Keratinocyte (primary cell): ENCODE results near the gene GALNT14. TPM values are rescaled to one million over a fixed set of nuclear protein-coding genes. Genes with fewer than 3 reads are reported as not detected.
A peak's percentile ranks its signal among the peaks of the same experiment; 100 is the strongest.

Experiments used
- DNase-seq: peaks from one replicate; pipeline ENCODE4 v3.0.0-alpha.2; 2011; ENCODE audit warnings: low read depth, missing footprints, low spot score
- FAIRE-seq: peaks from 2 replicates; lab custom pipeline; 2011; peaks lifted over from hg19 to GRCh38; lab: Jason Lieb, UNC
- H2AFZ ChIP-seq: 2 replicates; pipeline ENCODE4 v1.6.0; 2012; ENCODE audit warnings: low read length, control low read depth, inconsistent platforms; ENCODE audit not compliant: control insufficient read depth
- H3K27ac ChIP-seq: 2 replicates; pipeline ENCODE4 v1.5.1; 2011; ENCODE audit warnings: low read length; ENCODE audit not compliant: control insufficient read depth, insufficient read depth
- H3K27me3 ChIP-seq: 3 replicates; pipeline ENCODE4 v1.6.0; 2011; ENCODE audit warnings: low read length; ENCODE audit not compliant: control insufficient read depth, insufficient read depth; ENCODE audit errors: extremely low read depth
- H3K36me3 ChIP-seq, 2 experiments: 2 replicates in 1 of 2; 3 replicates in 1 of 2; pipeline ENCODE4 v1.5.1; 2011; ENCODE audit warnings: low read length in 2 of 2, mild to moderate bottlenecking in 1 of 2; ENCODE audit not compliant: control insufficient read depth in 2 of 2, insufficient read depth in 2 of 2; ENCODE audit errors: extremely low read depth in 1 of 2
- H3K4me1 ChIP-seq: 3 replicates; pipeline ENCODE4 v1.5.1; 2011; ENCODE audit warnings: low read length; ENCODE audit not compliant: control insufficient read depth, insufficient read depth; ENCODE audit errors: extremely low read depth
- H3K4me2 ChIP-seq: 3 replicates; pipeline ENCODE4 v1.6.0; 2011; ENCODE audit warnings: low read depth, low read length; ENCODE audit not compliant: control insufficient read depth, insufficient read depth; ENCODE audit errors: extremely low read depth
- H3K4me3 ChIP-seq, 3 experiments: fragments of 200-600 bp in 1 of 3; sonication (generic) in 1 of 3; 2 replicates in 2 of 3; 3 replicates in 1 of 3; pipeline ENCODE4 v1.5.1; 2011 to 2016; ENCODE audit warnings: low read length in 3 of 3, mild to moderate bottlenecking in 3 of 3, control low read depth in 2 of 3, inconsistent platforms in 1 of 3, low read depth in 1 of 3, mixed read lengths in 1 of 3, mixed run types in 1 of 3, moderate library complexity in 1 of 3; ENCODE audit not compliant: control insufficient read depth in 2 of 3, insufficient read depth in 2 of 3; ENCODE audit errors: extremely low read depth in 1 of 3
- H3K79me2 ChIP-seq: 2 replicates; pipeline ENCODE4 v1.6.0; 2012; ENCODE audit warnings: low read length; ENCODE audit not compliant: control insufficient read depth, insufficient read depth
- H3K9ac ChIP-seq: 3 replicates; pipeline ENCODE4 v1.6.0; 2011; ENCODE audit warnings: low read length; ENCODE audit not compliant: control insufficient read depth, insufficient read depth; ENCODE audit errors: extremely low read depth
- H3K9me1 ChIP-seq: 3 replicates; pipeline ENCODE4 v1.6.0; 2011; ENCODE audit warnings: low read length; ENCODE audit not compliant: control insufficient read depth, insufficient read depth; ENCODE audit errors: extremely low read depth
- H3K9me3 ChIP-seq: 2 replicates; pipeline ENCODE4 v1.5.1; 2012; ENCODE audit warnings: low read depth, low read length; ENCODE audit not compliant: control insufficient read depth
- H4K20me1 ChIP-seq: 3 replicates; pipeline ENCODE4 v1.6.0; 2011; ENCODE audit warnings: low read length; ENCODE audit not compliant: control insufficient read depth, insufficient read depth; ENCODE audit errors: extremely low read depth
- CTCF ChIP-seq, 3 experiments: IDR thresholded peaks in 1 of 3; conservative IDR thresholded peaks in 1 of 3; optimal IDR thresholded peaks in 1 of 3; 2 replicates in 2 of 3; 3 replicates in 1 of 3; pipeline versions ENCODE3 to v1.5.1; 2011; ENCODE audit warnings: low read length in 3 of 3, mild to moderate bottlenecking in 3 of 3, moderate library complexity in 2 of 3, control low read depth in 1 of 3, inconsistent platforms in 1 of 3; ENCODE audit not compliant: insufficient read depth in 2 of 3; ENCODE audit errors: extremely low read depth in 1 of 3
- EZH2 ChIP-seq: IDR thresholded peaks from one replicate; pipeline ENCODE4 v1.6.1; 2012; ENCODE audit warnings: inconsistent platforms, mild to moderate bottlenecking, low read length, moderate library complexity
- dilution Hi-C: fragments of 300-500 bp; cut with MboI; formaldehyde crosslinking; loops from one replicate; pipeline ENCODE4 v1.7.0; 2020; ENCODE audit warnings: low sequenced_read_pairs; ENCODE audit not compliant: extremely low pct_ligation_motif_present
- polyA plus RNA-seq, 5 experiments: library from polyadenylated mRNA; depleted of rRNA in 3 of 5; stranded (reverse) in 3 of 5; stranded (forward) in 1 of 5; unstranded in 1 of 5; fragments of >200 nt; gene quantifications; 1 replicate in 1 of 5; 2 replicates in 3 of 5; 3 replicates in 1 of 5; pipeline versions ENCODE4 v1.2.1 to v1.2.3, GENCODE V29; 2011 to 2012; ENCODE audit warnings: missing spikeins in 2 of 5, low read depth in 1 of 5, low replicate concordance in 1 of 5

Gene GALNT14
- polyA plus RNA-seq, 1 donor (not counting 4 experiments of a cell fraction or from before 2014, with no cell fraction given): 27.4 TPM

DNA sequence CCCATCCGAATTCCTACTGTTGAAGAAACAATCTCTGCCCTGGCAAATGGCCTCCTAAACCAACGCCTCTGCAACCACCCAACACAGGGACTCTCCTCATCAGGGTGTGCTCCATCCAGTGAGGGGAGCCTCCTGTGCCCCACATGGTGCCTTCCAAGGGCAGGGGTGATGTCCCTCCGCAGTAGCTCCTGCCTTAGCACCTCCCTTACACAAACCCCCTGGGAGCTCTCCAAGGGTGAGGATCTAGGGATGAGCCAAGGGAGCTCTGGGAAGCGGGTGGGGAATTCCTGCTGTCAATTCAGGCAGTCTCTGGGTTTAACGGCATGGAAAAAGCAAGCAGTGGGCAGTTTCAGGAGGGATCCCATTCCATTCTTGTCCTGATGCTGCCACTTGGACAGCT lies 3.8 kb downstream of the GALNT14 start:
- dilution Hi-C loops: no loop called here
- H2AFZ ChIP-seq: no peak overlapping the region
- H4K20me1 ChIP-seq: no peaks in the 10 kb centered on the region
- no peaks in the 10 kb centered on the region for H3K9me1 ChIP-seq
- H3K9ac ChIP-seq: no peak overlapping the region
- H3K36me3 ChIP-seq: no peaks in the 10 kb centered on the region
- peaks cover 16% of the 10 kb centered on the region for H3K4me1 ChIP-seq
- H3K27me3 ChIP-seq: no peaks in the 10 kb centered on the region
- H3K9me3 ChIP-seq: no peaks in the 10 kb centered on the region
- no peak overlapping the region for H3K4me3 ChIP-seq
- FAIRE-seq (no peak), DNase-seq (no peak)
- H3K4me2 ChIP-seq: no peak overlapping the region
- peaks cover 42% of the 10 kb centered on the region for H3K79me2 ChIP-seq
- TF ChIP-seq CTCF (optimal IDR thresholded peaks at IDR 0.05 in 1 of 3, IDR thresholded peaks at IDR 0.05 in 1 of 3, conservative IDR thresholded peaks at IDR 0.05 in 1 of 3; ENCODE audit: extremely low read depth in 1 of 3, insufficient read depth in 2 of 3, low read length in 3 of 3) (no peak), EZH2 (no peak)
- no peak overlapping the region for H3K27ac ChIP-seq

DNA sequence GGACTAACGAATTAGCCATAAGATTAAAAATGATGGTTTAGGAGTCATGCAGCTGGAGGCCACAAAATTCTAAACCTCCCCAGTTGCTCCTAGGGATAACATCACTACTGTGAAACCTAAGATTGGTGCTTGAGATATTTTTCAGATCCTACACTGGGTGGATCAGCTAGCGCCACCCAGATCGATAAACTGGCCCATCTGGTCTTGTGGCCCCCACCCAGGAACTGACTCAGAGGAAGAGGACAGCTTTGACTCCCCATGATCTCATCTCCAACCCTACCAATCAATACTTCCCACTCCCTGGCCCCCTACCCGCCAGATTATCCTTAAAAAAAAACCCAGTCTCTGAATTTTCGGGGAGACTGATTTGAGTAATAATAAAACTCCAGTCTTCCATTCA lies 5.5 kb downstream of the GALNT14 start:
- dilution Hi-C loops: no loop called here
- Histone ChIP-seq H3K27ac (no peak overlapping the region), H3K4me3 (no peak overlapping the region), H4K20me1 (no peaks in the 10 kb centered on the region), H3K4me1 (peaks cover 16% of the 10 kb centered on the region), H3K36me3 (no peaks in the 10 kb centered on the region), H3K4me2 (peak overlapping the region; percentile 20), H3K9ac (no peak overlapping the region), H3K27me3 (no peaks in the 10 kb centered on the region), H3K79me2 (peaks cover 56% of the 10 kb centered on the region), H3K9me1 (no peaks in the 10 kb centered on the region), H3K9me3 (no peaks in the 10 kb centered on the region), H2AFZ (no peak overlapping the region)
- TF ChIP-seq CTCF (optimal IDR thresholded peaks at IDR 0.05 in 1 of 3, IDR thresholded peaks at IDR 0.05 in 1 of 3, conservative IDR thresholded peaks at IDR 0.05 in 1 of 3; ENCODE audit: extremely low read depth in 1 of 3, insufficient read depth in 2 of 3, low read length in 3 of 3) (no peak), EZH2 (no peak)
- FAIRE-seq (no peak), DNase-seq (no peak)
